Measurements from ENCODE around the gene PDZD2.

DNA sequence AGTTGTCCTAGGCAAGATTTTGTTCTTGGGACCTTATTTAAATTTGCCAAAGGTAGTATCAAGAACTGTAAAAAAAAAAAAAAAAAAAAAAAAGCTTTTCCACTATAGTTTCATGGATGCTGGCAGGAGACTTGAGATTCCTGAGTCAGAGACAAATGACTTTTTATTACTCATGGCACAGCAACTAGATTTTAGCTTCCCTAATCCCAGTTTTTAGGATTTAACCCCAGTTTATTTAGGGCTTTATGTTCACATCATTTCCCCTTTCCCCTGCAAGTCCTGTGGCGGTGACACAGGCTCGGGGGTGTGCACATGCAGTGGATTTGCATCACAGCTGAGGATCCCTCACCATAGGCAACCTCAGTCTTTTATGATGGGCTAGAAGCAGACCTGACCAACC lies 390.3 kb downstream of the PDZD2 start:
- TF ChIP-seq, protein P1, sequence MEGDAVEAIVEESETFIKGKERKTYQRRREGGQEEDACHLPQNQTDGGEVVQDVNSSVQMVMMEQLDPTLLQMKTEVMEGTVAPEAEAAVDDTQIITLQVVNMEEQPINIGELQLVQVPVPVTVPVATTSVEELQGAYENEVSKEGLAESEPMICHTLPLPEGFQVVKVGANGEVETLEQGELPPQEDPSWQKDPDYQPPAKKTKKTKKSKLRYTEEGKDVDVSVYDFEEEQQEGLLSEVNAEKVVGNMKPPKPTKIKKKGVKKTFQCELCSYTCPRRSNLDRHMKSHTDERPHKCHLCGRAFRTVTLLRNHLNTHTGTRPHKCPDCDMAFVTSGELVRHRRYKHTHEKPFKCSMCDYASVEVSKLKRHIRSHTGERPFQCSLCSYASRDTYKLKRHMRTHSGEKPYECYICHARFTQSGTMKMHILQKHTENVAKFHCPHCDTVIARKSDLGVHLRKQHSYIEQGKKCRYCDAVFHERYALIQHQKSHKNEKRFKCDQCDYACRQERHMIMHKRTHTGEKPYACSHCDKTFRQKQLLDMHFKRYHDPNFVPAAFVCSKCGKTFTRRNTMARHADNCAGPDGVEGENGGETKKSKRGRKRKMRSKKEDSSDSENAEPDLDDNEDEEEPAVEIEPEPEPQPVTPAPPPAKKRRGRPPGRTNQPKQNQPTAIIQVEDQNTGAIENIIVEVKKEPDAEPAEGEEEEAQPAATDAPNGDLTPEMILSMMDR (IDR thresholded peaks at IDR 0.05), result no peak
- TF ChIP-seq POLR2AphosphoS5 (IDR thresholded peaks at IDR 0.05) (no peak), EP300 (IDR thresholded peaks at IDR 0.05) (no peak), POLR2A (IDR thresholded peaks at IDR 0.05; ENCODE audit: low read depth) (no peak)

All from esophagus muscularis mucosa (tissue), 4 donors.